Measurements from ENCODE around the gene SLC24A4.

The SLC24A4 gene

DNA sequence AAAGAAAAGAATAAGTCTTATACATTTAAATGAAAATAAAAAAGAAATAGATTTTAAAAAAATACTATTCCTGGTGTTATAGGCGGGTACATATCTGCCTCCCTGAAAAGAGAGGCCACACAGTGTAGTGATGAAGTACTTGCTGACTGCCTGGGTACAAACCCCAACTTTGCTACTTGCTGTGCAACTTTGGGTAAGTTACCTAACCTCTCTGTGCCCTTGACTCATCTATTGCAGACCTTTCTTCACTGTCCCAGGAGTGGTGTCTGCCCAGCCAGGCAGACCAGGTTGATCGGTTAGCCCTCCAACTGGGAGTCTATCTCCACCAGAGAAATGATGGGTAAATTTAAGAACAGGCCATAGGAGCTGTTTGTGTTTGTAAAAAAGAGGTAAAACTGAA, 82.0 kb downstream of the SLC24A4 start:
- Histone ChIP-seq H3K27me3 (ENCODE audit: insufficient read depth, poor library complexity, severe bottlenecking) (no peaks in the 10 kb centered on the region), H3K27ac (replicated peaks) (no peak overlapping the region), H3K4me3 (replicated peaks; ENCODE audit: insufficient read depth, low read length) (no peak overlapping the region)
- no peak for DNase-seq (ENCODE audit: low read depth in 1 of 2, low spot score in 1 of 2)
- TF ChIP-seq, protein P1, sequence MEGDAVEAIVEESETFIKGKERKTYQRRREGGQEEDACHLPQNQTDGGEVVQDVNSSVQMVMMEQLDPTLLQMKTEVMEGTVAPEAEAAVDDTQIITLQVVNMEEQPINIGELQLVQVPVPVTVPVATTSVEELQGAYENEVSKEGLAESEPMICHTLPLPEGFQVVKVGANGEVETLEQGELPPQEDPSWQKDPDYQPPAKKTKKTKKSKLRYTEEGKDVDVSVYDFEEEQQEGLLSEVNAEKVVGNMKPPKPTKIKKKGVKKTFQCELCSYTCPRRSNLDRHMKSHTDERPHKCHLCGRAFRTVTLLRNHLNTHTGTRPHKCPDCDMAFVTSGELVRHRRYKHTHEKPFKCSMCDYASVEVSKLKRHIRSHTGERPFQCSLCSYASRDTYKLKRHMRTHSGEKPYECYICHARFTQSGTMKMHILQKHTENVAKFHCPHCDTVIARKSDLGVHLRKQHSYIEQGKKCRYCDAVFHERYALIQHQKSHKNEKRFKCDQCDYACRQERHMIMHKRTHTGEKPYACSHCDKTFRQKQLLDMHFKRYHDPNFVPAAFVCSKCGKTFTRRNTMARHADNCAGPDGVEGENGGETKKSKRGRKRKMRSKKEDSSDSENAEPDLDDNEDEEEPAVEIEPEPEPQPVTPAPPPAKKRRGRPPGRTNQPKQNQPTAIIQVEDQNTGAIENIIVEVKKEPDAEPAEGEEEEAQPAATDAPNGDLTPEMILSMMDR (IDR thresholded peaks at IDR 0.05; ENCODE audit: insufficient read depth, low read length): no peak
- no peak for TF ChIP-seq POLR2AphosphoS5 (IDR thresholded peaks at IDR 0.05; ENCODE audit: low read depth)
- TF ChIP-seq GABPA (IDR thresholded peaks at IDR 0.05; ENCODE audit: low read depth): no peak
- no peak for TF ChIP-seq SPI1 (IDR thresholded peaks at IDR 0.05; ENCODE audit: borderline replicate concordance, low read depth)
- no peak for TF ChIP-seq REST (IDR thresholded peaks at IDR 0.05; ENCODE audit: insufficient replicate concordance, low read depth)

DNA sequence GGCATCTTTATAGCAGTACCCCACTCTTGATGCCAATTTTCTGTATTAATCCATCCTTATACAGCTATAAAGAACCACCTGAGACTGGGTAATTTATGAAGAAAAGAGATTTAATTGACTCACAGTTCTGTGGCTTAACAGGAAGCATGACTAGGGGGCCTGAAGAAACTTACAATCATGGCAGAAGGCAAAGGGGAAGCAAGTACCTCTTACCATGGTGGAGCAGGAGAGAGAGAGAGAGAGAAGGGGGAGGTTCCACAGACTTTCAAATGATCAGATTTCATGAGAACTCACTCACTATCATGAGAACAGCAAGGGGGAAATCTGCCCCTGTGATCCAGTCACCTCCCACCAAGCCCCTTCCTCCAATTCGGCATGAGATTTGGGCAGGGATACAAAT, 84.4 kb downstream of the SLC24A4 start:
- Histone ChIP-seq H3K27me3 (ENCODE audit: insufficient read depth, poor library complexity, severe bottlenecking) (no peaks in the 10 kb centered on the region), H3K27ac (replicated peaks) (peak overlapping the region; percentile 48), H3K4me3 (replicated peaks; ENCODE audit: insufficient read depth, low read length) (no peak overlapping the region)
- no peak for TF ChIP-seq GABPA (IDR thresholded peaks at IDR 0.05; ENCODE audit: low read depth)
- no peak for TF ChIP-seq REST (IDR thresholded peaks at IDR 0.05; ENCODE audit: insufficient replicate concordance, low read depth)
- TF ChIP-seq SPI1 (IDR thresholded peaks at IDR 0.05; ENCODE audit: borderline replicate concordance, low read depth): no peak
- no peak for TF ChIP-seq POLR2AphosphoS5 (IDR thresholded peaks at IDR 0.05; ENCODE audit: low read depth)
- TF ChIP-seq, protein P1 (IDR thresholded peaks at IDR 0.05; ENCODE audit: insufficient read depth, low read length): no peak
- peak; percentile 71 to 81 for DNase-seq (ENCODE audit: low read depth in 1 of 2, low spot score in 1 of 2)

DNA sequence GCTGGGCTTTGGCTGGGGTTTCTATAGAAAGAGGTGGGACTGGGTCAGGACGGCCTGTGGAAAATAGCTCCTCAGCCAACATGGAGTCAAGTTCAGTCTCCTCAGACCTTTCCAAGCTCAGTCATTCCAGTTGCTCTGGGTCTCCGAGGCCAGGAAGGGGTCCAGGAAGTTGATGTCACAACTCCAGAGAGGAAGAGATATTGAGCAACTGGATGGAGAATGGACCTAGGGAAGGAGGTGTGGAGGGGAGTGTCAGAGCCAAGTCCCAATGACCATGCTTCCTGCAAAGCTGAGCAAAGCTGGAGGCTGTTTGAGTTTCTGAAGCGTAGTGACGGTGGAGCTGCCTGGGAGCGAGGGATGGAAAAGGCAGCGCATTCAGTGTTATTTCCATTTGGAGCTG, 86.1 kb downstream of the SLC24A4 start:
- DNase-seq (ENCODE audit: low read depth in 1 of 2, low spot score in 1 of 2): peak in 1 of 2 experiments; percentile 81
- Histone ChIP-seq H3K27me3 (ENCODE audit: insufficient read depth, poor library complexity, severe bottlenecking) (no peaks in the 10 kb centered on the region), H3K4me3 (replicated peaks; ENCODE audit: insufficient read depth, low read length) (no peak overlapping the region), H3K27ac (replicated peaks) (no peak overlapping the region)
- TF ChIP-seq POLR2AphosphoS5 (IDR thresholded peaks at IDR 0.05; ENCODE audit: low read depth): no peak
- no peak for TF ChIP-seq GABPA (IDR thresholded peaks at IDR 0.05; ENCODE audit: low read depth)
- TF ChIP-seq, protein P1 (IDR thresholded peaks at IDR 0.05; ENCODE audit: insufficient read depth, low read length): no peak
- no peak for TF ChIP-seq SPI1 (IDR thresholded peaks at IDR 0.05; ENCODE audit: borderline replicate concordance, low read depth)
- TF ChIP-seq REST (IDR thresholded peaks at IDR 0.05; ENCODE audit: insufficient replicate concordance, low read depth): no peak
